ENCODE results near the gene SSR3. TPM values are rescaled to one million over a fixed set of nuclear protein-coding genes. Genes with fewer than 3 reads are reported as not detected.

SSR3 gene
- total and polyA plus RNA-seq, 9 of the 15 experiments (the other 6 are each of a cell fraction or from before 2014, with no cell fraction given): 104 to 464 (median 307) TPM

GRCh38 chr3:156603379-156604017 is 48.6 kb upstream of the SSR3 start:
- H3K4me3 ChIP-seq: no peak overlapping the region
- H3K27me3 ChIP-seq (ENCODE audit: control insufficient read depth in 2 of 2, insufficient read depth in 2 of 2, low read length in 2 of 2): no peaks in the 10 kb centered on the region
- intact Hi-C loops (cut with micrococcal nuclease): loop anchor here (2.0 kb wide), 1 partner anchor 49 kb away; the partner anchor contains the start of gene SSR3
- no peaks in the 10 kb centered on the region for H3K9me3 ChIP-seq (replicated peaks; ENCODE audit: control insufficient read depth, insufficient read depth, low read depth, low read length)
- WGBS (ENCODE audit: insufficient coverage, low coverage, missing lambda C conversion rate): 77% methylated on average over 2 of the region's 2 CpGs
- in situ Hi-C loops (cut with MboI): no loop called here
- no peaks in the 10 kb centered on the region for H4K20me1 ChIP-seq (replicated peaks; ENCODE audit: control insufficient read depth, insufficient read depth, low read length)
- FAIRE-seq: no peak
- POLR2A ChIA-PET: interaction anchor here (0.8 kb wide), 1 partner anchor 49 kb away, joined by 3 read pairs; no protein-coding TSS in a partner anchor
- CTCF ChIA-PET (ENCODE audit: low intra/inter-chr PET ratio): no interaction called here
- H3K36me3 ChIP-seq (ENCODE audit: control insufficient read depth, insufficient read depth, low read length): no peaks in the 10 kb centered on the region
- peak overlapping the region; percentile 94 for H2AFZ ChIP-seq (ENCODE audit: low read depth, low read length)
- peaks cover 26 to 58% of the 10 kb centered on the region in 2 experiments for H3K4me1 ChIP-seq (replicated peaks in 1 of 2; ENCODE audit: control insufficient read depth in 2 of 2, insufficient read depth in 2 of 2, low read length in 2 of 2)
- no peaks in the 10 kb centered on the region for H3K79me2 ChIP-seq (ENCODE audit: control insufficient read depth, insufficient read depth, low read length)
- no peaks in the 10 kb centered on the region for H3K9me1 ChIP-seq (ENCODE audit: control insufficient read depth, insufficient read depth, low read length)
- H3K27ac ChIP-seq (ENCODE audit: extremely low read depth, low read depth, low read length): peak overlapping the region; percentile 96; the same call in 2 of the 3 replicates
- no TSS peak for BruUV-seq (replicated peaks)
- TF ChIP-seq MAZ (CRISPR knock-in tag; conservative IDR thresholded peaks at IDR 0.05 in 1 of 2, IDR thresholded peaks at IDR 0.05 in 1 of 2): no peak
- peak; percentile 74 for TF ChIP-seq SPI1 (IDR thresholded peaks at IDR 0.05; ENCODE audit: borderline replicate concordance, low read depth, low read length)
- no peak for TF ChIP-seq ZSCAN29 (IDR thresholded peaks at IDR 0.05)
- no peak for TF ChIP-seq DEAF1 (CRISPR knock-in tag; IDR thresholded peaks at IDR 0.05)
- no peak for TF ChIP-seq PHTF2 (CRISPR knock-in tag; IDR thresholded peaks at IDR 0.05)
- TF ChIP-seq NELFE (IDR thresholded peaks at IDR 0.05; ENCODE audit: insufficient read depth, insufficient read length): no peak
- peak in 1 of 4 experiments; percentile 2 for DNase-seq (ENCODE audit: extremely low read depth in 1 of 4, low spot score in 3 of 4)
- H3K9ac ChIP-seq (ENCODE audit: insufficient read depth in 1 of 2, low read depth in 2 of 2, low read length in 2 of 2): no peak overlapping the region
- H3K4me2 ChIP-seq (ENCODE audit: insufficient read depth, low read length): peak overlapping the region; percentile 92; the same call in 1 of the 2 replicates
- no peak for ATAC-seq
